Adrenal gland (tissue), 12 donors: ENCODE results near the gene COL1A1. TPM values are rescaled to one million over a fixed set of nuclear protein-coding genes. Genes with fewer than 3 reads are reported as not detected.
A peak's percentile ranks its signal among the peaks of the same experiment; 100 is the strongest.

Experiments
- DNase-seq, 7 donors: peaks; one replicate each; pipeline ENCODE4 v3.0.0-alpha.2; 2019 to 2020
- H3K27ac ChIP-seq, 5 donors: fragments of 200-600 bp; sonication (generic) in 4 of 5; 1 replicate in 3 of 5; 2 replicates in 2 of 5; pipeline versions ENCODE4 v1.5.1 to v1.8.0; 2016 to 2020; ENCODE audit warnings: mild to moderate bottlenecking in 1 of 5
- H3K27me3 ChIP-seq: fragments of 200-600 bp; 2 replicates; pipeline ENCODE4 v1.8.0; 2021
- H3K36me3 ChIP-seq, 2 donors: fragments of 200-600 bp; replicated peaks in 1 of 2; 1 replicate in 1 of 2; 2 replicates in 1 of 2; pipeline versions ENCODE4 v1.5.1 to v1.8.0; 2018 to 2022
- H3K4me1 ChIP-seq, 2 donors: fragments of 200-600 bp; replicated peaks in 1 of 2; 1 replicate in 1 of 2; 2 replicates in 1 of 2; pipeline versions ENCODE4 v1.5.1 to v1.8.0; 2018 to 2021
- H3K4me3 ChIP-seq, 4 donors: fragments of 200-600 bp; sonication (generic) in 3 of 4; one replicate each; pipeline ENCODE4 v1.5.1; 2016 to 2018
- H3K9me3 ChIP-seq, 3 donors: fragments of 200-600 bp; sonication (generic) in 1 of 3; replicated peaks in 1 of 3; 1 replicate in 2 of 3; 2 replicates in 1 of 3; pipeline versions ENCODE4 v1.5.1 to v1.8.0; 2016 to 2021
- POLR2A ChIP-seq, 2 donors: fragments of 450-650 bp; IDR thresholded peaks; one replicate each; pipeline ENCODE4 v1.6.1; 2017; ENCODE audit warnings: antibody characterized with exemption in 2 of 2, mild to moderate bottlenecking in 2 of 2, moderate library complexity in 1 of 2
- WGBS, 4 donors: extraction: QIAGEN DNeasy Blood & Tissue Kit in 2 of 4; methylation state at CpG; one replicate each; pipeline versions ENCODE4 v1.1.5 to v1.1.7; 2013 to 2017; 5-methylcytosine and 5-hydroxymethylcytosine counted together
- intact Hi-C, 2 donors: fragments of 100-400 bp; cut with DNase I; formaldehyde crosslinking; loops; one replicate each; pipeline versions ENCODE4 v1.14.1 to v1.15.0; 2022 to 2023
- polyA plus RNA-seq, 3 donors: library from polyadenylated mRNA; stranded (reverse); fragments of 200-250 nt in 2 of 3; fragments of 350-450 nt in 1 of 3; fragmentation: Illumina TruSeq in 1 of 3; extraction: RNeasy Lipid Tissue Mini Kit (QIAGEN cat#74804) in 1 of 3; gene quantifications; one replicate each; pipeline ENCODE4 v1.2.3, GENCODE V29; 2013 to 2014
- total RNA-seq, 9 donors: library from RNA; depleted of rRNA in 4 of 9; stranded (reverse); fragments of >200 nt in 4 of 9; fragments of 120-200 nt in 1 of 9; fragmentation: NEBNext Ultra II Directional in 1 of 9; extraction: Animal tissue kit (Norgen Biotek cat#: 25700) in 1 of 9; gene quantifications; one replicate each; pipeline versions ENCODE4 v1.1.0 to v1.2.4, GENCODE V29; 2013 to 2023
- TF ChIP-seq, protein P1 (sequence below), 6 experiments: fragments of 450-650 bp in 4 of 6; fragments of 200-600 bp in 2 of 6; sonication (generic) in 1 of 6; IDR thresholded peaks; 1 replicate in 5 of 6; 2 replicates in 1 of 6; pipeline versions ENCODE4 v1.5.1 to v1.8.0; 2016 to 2021; ENCODE audit warnings: antibody characterized with exemption in 6 of 6, mild to moderate bottlenecking in 2 of 6, moderate library complexity in 1 of 6
- donor health status: healthy with polysubstance abuse.
- donor health status: Bipolar disorder and iron deficiency.
- donor health status: DM: yes; HTN: yes; CAD: no.
- donor health status: DM: no; HTN: no; CAD: no.
- donor health status: DM: no; HTN: no; CAD: no.
- donor health status: DM: yes; HTN: yes; CAD: no.

COL1A1 gene
- total and polyA plus RNA-seq, 12 donors: 39.6 to 263 (median 87.2) TPM

DNA sequence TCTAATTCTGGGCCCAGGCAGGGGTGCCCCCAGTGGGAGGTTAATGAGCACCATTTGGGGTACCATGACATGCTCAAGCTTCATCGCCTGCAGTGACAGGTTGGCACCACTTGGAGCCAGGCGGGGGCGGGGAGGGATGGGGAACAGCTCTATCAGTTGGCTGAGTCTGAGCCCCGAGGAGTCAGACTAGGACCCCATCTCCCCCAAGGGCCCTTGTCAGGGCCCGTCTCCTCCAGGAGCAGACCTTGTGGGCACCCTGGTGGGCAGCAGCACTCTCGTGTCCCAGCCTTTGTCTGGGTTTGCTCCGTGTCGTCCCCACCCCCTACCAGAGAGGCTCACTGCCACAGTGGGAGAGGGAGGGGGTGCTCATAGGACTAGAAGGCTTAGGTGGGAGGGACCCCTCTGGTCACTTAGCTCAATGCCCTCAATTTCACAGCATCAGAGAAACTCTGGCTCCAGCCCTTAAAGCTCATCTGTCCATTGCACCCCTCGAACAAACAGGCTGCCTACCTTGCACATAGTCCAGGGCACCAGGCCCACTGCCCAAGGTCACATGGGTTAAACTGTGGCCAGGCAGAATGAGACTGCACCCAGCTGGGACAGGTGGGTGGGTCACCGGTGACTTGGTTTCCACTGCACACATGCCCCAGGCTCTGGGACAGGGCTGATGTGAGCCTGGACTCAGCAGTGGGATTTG lies 55.1 kb downstream of the COL1A1 start:
- intact Hi-C loops: loop anchor here in 1 of 2 donors (5.0 kb wide), 1 partner anchor 49 kb away; the partner anchor contains the start of gene PDK2
- Histone ChIP-seq H3K27me3 (no peaks in the 10 kb centered on the region), H3K4me3 (peak overlapping the region in 1 of 4 donors; percentile 92), H3K27ac (peak overlapping the region in 4 of 5 donors; percentile 15 to 94 (median 91)), H3K4me1 (peaks cover 39 to 56% of the 10 kb centered on the region in 2 donors), H3K9me3 (no peaks in the 10 kb centered on the region), H3K36me3 (peaks cover 0 to 40% of the 10 kb centered on the region in 2 donors)
- no peak for DNase-seq
- no peak for TF ChIP-seq POLR2A (IDR thresholded peaks at IDR 0.05)
- TF ChIP-seq, protein P1, sequence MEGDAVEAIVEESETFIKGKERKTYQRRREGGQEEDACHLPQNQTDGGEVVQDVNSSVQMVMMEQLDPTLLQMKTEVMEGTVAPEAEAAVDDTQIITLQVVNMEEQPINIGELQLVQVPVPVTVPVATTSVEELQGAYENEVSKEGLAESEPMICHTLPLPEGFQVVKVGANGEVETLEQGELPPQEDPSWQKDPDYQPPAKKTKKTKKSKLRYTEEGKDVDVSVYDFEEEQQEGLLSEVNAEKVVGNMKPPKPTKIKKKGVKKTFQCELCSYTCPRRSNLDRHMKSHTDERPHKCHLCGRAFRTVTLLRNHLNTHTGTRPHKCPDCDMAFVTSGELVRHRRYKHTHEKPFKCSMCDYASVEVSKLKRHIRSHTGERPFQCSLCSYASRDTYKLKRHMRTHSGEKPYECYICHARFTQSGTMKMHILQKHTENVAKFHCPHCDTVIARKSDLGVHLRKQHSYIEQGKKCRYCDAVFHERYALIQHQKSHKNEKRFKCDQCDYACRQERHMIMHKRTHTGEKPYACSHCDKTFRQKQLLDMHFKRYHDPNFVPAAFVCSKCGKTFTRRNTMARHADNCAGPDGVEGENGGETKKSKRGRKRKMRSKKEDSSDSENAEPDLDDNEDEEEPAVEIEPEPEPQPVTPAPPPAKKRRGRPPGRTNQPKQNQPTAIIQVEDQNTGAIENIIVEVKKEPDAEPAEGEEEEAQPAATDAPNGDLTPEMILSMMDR (IDR thresholded peaks at IDR 0.05): peak in 1 of 6 experiments; percentile 16
- 63 to 75% (median 67%) methylated on average over 3 to 10 of the region's 10 CpGs for WGBS, 4 donors

DNA sequence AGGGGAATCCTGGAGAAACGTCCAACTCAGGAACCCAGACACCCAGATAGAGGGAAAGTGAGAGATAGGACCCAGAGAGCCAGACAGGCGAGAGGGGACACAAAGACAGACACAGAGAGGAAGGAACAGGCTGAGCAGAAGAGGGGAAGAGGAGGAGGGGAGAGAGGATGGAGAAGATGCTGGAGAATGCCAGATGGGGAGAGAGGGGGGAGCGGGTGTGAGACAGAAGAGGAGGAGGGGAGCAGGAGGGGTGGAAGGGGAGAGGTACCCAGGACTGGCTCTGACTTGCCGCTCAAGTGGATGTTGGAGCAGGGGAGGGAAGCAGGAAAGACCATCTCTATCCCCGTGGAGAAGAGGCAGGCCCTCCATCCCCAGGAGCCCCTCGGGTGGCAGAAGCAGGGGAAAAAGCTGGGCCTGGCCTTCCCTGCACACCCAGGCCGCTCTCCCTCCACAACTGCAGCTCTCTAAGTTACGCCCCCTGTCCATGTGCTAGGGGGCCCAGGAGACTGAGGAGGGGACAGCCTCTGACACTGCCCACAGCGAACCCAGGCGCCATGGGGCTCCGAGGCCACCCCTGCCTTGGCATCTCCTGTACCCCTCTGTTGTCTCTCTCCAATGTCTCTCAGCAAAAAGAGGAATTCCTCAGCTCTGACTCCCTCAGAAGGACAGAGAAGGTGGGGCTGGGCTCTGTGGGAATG lies 55.8 kb downstream of the COL1A1 start:
- Histone ChIP-seq H3K27ac (peak overlapping the region in 4 of 5 donors; percentile 33 to 94 (median 64)), H3K9me3 (no peaks in the 10 kb centered on the region), H3K36me3 (peaks cover 0 to 47% of the 10 kb centered on the region in 2 donors), H3K4me1 (peaks cover 40 to 52% of the 10 kb centered on the region in 2 donors), H3K27me3 (no peaks in the 10 kb centered on the region), H3K4me3 (no peak overlapping the region)
- intact Hi-C loops: loop anchor here in 1 of 2 donors (5.0 kb wide), 1 partner anchor 48 kb away; the partner anchor contains the start of gene PDK2
- no peak for DNase-seq
- 70 to 74% (median 72%) methylated on average over 9 to 11 of the region's 11 CpGs for WGBS, 4 donors
- no peak for TF ChIP-seq POLR2A (IDR thresholded peaks at IDR 0.05)
- TF ChIP-seq, protein P1 (IDR thresholded peaks at IDR 0.05): no peak

DNA sequence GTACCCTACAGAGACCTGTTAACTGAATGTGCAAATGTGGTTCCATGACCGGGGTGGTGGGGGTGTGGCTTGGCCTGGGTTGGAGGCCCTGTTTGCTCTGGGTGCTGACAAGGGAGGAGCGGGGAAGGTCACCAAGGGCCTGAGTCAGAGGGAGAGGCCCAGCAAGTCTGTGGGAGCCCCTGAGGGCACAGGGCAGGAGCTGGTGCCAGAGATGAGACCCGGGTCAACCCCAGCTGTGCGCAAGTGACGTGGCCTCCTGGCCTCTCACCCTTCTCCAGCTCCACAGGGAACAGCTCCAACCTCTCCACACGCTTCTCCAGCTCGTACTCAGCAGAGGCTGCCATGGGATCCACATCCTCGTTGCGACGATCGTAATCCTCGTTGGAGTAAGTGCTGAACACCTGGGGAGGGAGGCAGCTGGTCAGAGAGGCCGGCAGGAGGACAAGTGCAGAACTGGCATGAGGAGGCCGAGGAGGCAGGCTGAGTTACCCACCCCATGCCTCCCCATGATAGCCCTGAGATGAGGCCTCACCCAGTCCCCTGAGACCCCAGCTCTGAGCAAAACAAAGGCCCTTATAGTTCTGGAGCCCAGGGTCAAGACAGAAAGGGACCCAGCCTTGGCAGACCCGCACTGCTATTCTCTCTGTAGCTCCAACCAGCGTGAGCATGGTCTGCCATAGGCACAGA lies 56.4 kb downstream of the COL1A1 start:
- Histone ChIP-seq H3K4me3 (no peak overlapping the region), H3K9me3 (no peaks in the 10 kb centered on the region), H3K27ac (peak overlapping the region in 4 of 5 donors; percentile 33 to 94 (median 54)), H3K36me3 (peaks cover 0 to 53% of the 10 kb centered on the region in 2 donors), H3K27me3 (no peaks in the 10 kb centered on the region), H3K4me1 (peaks cover 47 to 52% of the 10 kb centered on the region in 2 donors)
- WGBS, 4 donors: 46 to 52% (median 49%) methylated on average over 13 to 16 of the region's 16 CpGs
- TF ChIP-seq POLR2A (IDR thresholded peaks at IDR 0.05): no peak
- TF ChIP-seq, protein P1 (IDR thresholded peaks at IDR 0.05): no peak
- peak; percentile 74 to 94 (median 89) for DNase-seq
- intact Hi-C loops: loop anchor here in 1 of 2 donors (5.0 kb wide), 1 partner anchor 48 kb away; the partner anchor contains the start of gene PDK2

DNA sequence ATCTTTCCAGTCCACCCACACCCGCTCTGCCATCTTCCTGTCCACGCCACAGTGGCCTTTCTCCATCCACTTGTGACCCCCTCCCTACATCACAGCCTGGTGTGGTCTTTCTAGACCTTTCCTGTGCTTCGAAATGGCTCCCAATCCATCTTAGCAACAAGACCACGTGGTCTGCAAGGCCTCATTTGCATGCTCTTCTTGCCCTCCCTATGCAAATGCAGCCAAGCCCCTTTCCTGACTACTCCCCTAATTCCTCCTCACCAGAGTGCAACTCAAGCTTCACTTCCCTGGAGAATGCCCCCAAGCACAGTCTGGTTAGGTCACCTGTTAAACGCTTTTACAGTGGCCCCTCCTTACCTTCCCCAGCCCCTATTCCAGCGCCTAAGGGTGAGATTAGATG lies 57.1 kb downstream of the COL1A1 start:
- intact Hi-C loops: no loop called here
- 72 to 80% (median 77%) methylated on average over 6 of the region's 6 CpGs for WGBS, 4 donors
- TF ChIP-seq POLR2A (IDR thresholded peaks at IDR 0.05): no peak
- Histone ChIP-seq H3K4me3 (no peak overlapping the region), H3K9me3 (no peaks in the 10 kb centered on the region), H3K36me3 (peaks cover 0 to 60% of the 10 kb centered on the region in 2 donors), H3K27me3 (no peaks in the 10 kb centered on the region), H3K27ac (peak overlapping the region in 3 of 5 donors; percentile 33 to 94 (median 35)), H3K4me1 (peaks cover 48% of the 10 kb centered on the region in 2 donors)
- no peak for DNase-seq
